Trophoblast cell (in vitro differentiated cells and primary cell): Measurements from ENCODE around the gene AIRE.

Source experiments
- DNase-seq, 2 donors: peaks; one replicate each; pipeline ENCODE4 v3.0.0-alpha.2; 2016
- H2AFZ ChIP-seq: 2 replicates; pipeline ENCODE4 v1.6.1; 2013; ENCODE audit warnings: low read length, moderate library complexity, mild to moderate bottlenecking; ENCODE audit not compliant: insufficient read depth, poor library complexity
- H2AK5ac ChIP-seq: 2 replicates; pipeline ENCODE4 v1.6.1; 2013; ENCODE audit warnings: mild to moderate bottlenecking, low read length
- H2BK120ac ChIP-seq: 2 replicates; pipeline ENCODE4 v1.6.1; 2013; ENCODE audit warnings: low read length, mild to moderate bottlenecking, moderate library complexity; ENCODE audit not compliant: insufficient read depth, poor library complexity
- H2BK12ac ChIP-seq: 2 replicates; pipeline ENCODE4 v1.6.1; 2013; ENCODE audit warnings: mild to moderate bottlenecking, low read length, moderate library complexity
- H2BK5ac ChIP-seq: 2 replicates; pipeline ENCODE4 v1.6.1; 2013; ENCODE audit warnings: low read length, low read depth, moderate library complexity, mild to moderate bottlenecking; ENCODE audit not compliant: poor library complexity
- H3K14ac ChIP-seq: 2 replicates; pipeline ENCODE4 v1.6.1; 2013; ENCODE audit warnings: mild to moderate bottlenecking, low read length
- H3K18ac ChIP-seq: 2 replicates; pipeline ENCODE4 v1.6.1; 2013; ENCODE audit warnings: mild to moderate bottlenecking, low read length
- H3K23ac ChIP-seq: 2 replicates; pipeline ENCODE4 v1.6.1; 2013; ENCODE audit warnings: low read length
- H3K27ac ChIP-seq: 2 replicates; pipeline ENCODE4 v1.5.1; 2013; ENCODE audit warnings: low read depth, mild to moderate bottlenecking, inconsistent platforms, low read length, moderate library complexity
- H3K27me3 ChIP-seq: 2 replicates; pipeline ENCODE4 v1.6.1; 2013; ENCODE audit warnings: inconsistent platforms, mild to moderate bottlenecking, low read length, moderate library complexity; ENCODE audit not compliant: insufficient read depth
- H3K36me3 ChIP-seq, 2 experiments: 1 replicate in 1 of 2; 2 replicates in 1 of 2; pipeline ENCODE4 v1.6.1; 2013; ENCODE audit warnings: low read length in 2 of 2, mild to moderate bottlenecking in 2 of 2, moderate library complexity in 1 of 2; ENCODE audit not compliant: insufficient read depth in 2 of 2, control insufficient read depth in 1 of 2
- H3K4ac ChIP-seq: 2 replicates; pipeline ENCODE4 v1.6.1; 2013; ENCODE audit warnings: low read depth, mild to moderate bottlenecking, low read length, moderate library complexity
- H3K4me1 ChIP-seq, 2 experiments: 1 replicate in 1 of 2; 2 replicates in 1 of 2; pipeline ENCODE4 v1.6.1; 2013; ENCODE audit warnings: low read length in 2 of 2, mild to moderate bottlenecking in 2 of 2, moderate library complexity in 1 of 2; ENCODE audit not compliant: insufficient read depth in 2 of 2, control insufficient read depth in 1 of 2
- H3K4me2 ChIP-seq: 2 replicates; pipeline ENCODE4 v1.6.1; 2013; ENCODE audit warnings: inconsistent platforms, mild to moderate bottlenecking, low read length, moderate library complexity
- H3K4me3 ChIP-seq: 2 replicates; pipeline ENCODE4 v1.5.1; 2013; ENCODE audit warnings: mild to moderate bottlenecking, low read depth, low read length, inconsistent platforms
- H3K79me1 ChIP-seq: one replicate; pipeline ENCODE4 v1.6.1; 2013; ENCODE audit warnings: low read length
- H3K79me2 ChIP-seq: 2 replicates; pipeline ENCODE4 v1.6.1; 2013; ENCODE audit warnings: low read length, mild to moderate bottlenecking; ENCODE audit not compliant: control insufficient read depth, insufficient read depth, poor library complexity
- H3K9ac ChIP-seq: 2 replicates; pipeline ENCODE4 v1.6.1; 2013; ENCODE audit warnings: mild to moderate bottlenecking, low read length
- H3K9me3 ChIP-seq: 2 replicates; pipeline ENCODE4 v1.6.1; 2013; ENCODE audit warnings: low read depth, mild to moderate bottlenecking, control low read depth, inconsistent platforms, low read length; ENCODE audit not compliant: insufficient read depth
- H4K12ac ChIP-seq: 2 replicates; pipeline ENCODE4 v1.6.1; 2013; ENCODE audit warnings: low read depth, mild to moderate bottlenecking, low read length, moderate library complexity
- H4K8ac ChIP-seq: 2 replicates; pipeline ENCODE4 v1.6.1; 2013; ENCODE audit warnings: low read depth, mild to moderate bottlenecking, low read length, moderate library complexity
- H4K91ac ChIP-seq: one replicate; pipeline ENCODE4 v1.6.1; 2013; ENCODE audit warnings: low read depth, mild to moderate bottlenecking, low read length, moderate library complexity
- WGBS: extraction: QIAGEN DNeasy Blood & Tissue Kit; methylation state at CpG from one replicate; pipeline ENCODE4 v1.1.7; 2013; ENCODE audit warnings: missing lambda C conversion rate; ENCODE audit not compliant: insufficient read length, insufficient coverage; ENCODE audit errors: extremely low coverage; 5-methylcytosine and 5-hydroxymethylcytosine counted together

AIRE gene

GRCh38 chr21:44329971-44330681 is 44.5 kb downstream of the AIRE start:
- Histone ChIP-seq H3K9me3 (no peaks in the 10 kb centered on the region), H3K4me1 (no peaks in the 10 kb centered on the region), H4K8ac (no peak overlapping the region), H3K14ac (no peak overlapping the region), H2BK12ac (no peak overlapping the region), H3K4me2 (no peak overlapping the region), H2BK120ac (no peak overlapping the region), H3K27ac (no peak overlapping the region), H3K27me3 (no peaks in the 10 kb centered on the region), H3K36me3 (peaks cover 25 to 26% of the 10 kb centered on the region in 2 experiments), H2BK5ac (no peak overlapping the region), H3K79me2 (no peaks in the 10 kb centered on the region), H3K23ac (no peak overlapping the region), H3K18ac (no peak overlapping the region), H2AFZ (no peak overlapping the region), H4K12ac (no peak overlapping the region), H4K91ac (no peak overlapping the region), H2AK5ac (no peak overlapping the region), H3K4me3 (no peak overlapping the region), H3K9ac (no peak overlapping the region), H3K79me1 (no peaks in the 10 kb centered on the region), H3K4ac (no peak overlapping the region)
- no CpG with 5 or more reads among the region's 44 CpGs for WGBS
- peak in 1 of 2 donors; percentile 31 for DNase-seq

- no peak overlapping the region for H2BK12ac ChIP-seq
- H3K9ac ChIP-seq, result no peak overlapping the region
- no peak overlapping the region for H3K4me3 ChIP-seq
- no peak overlapping the region for H3K4ac ChIP-seq
- no peak overlapping the region for H3K23ac ChIP-seq
- H2BK120ac ChIP-seq, result no peak overlapping the region
- H2AK5ac ChIP-seq, result no peak overlapping the region
- WGBS, result no CpG with 5 or more reads among the region's 18 CpGs
- no peaks in the 10 kb centered on the region for H3K79me1 ChIP-seq
- H2BK5ac ChIP-seq, result no peak overlapping the region
- no peak overlapping the region for H3K14ac ChIP-seq
- no peak overlapping the region for H2AFZ ChIP-seq
- H4K8ac ChIP-seq, result no peak overlapping the region
- H4K12ac ChIP-seq, result no peak overlapping the region
- DNase-seq, result peak in 1 of 2 donors; percentile 15
- H3K4me1 ChIP-seq, result no peaks in the 10 kb centered on the region
- H4K91ac ChIP-seq, result no peak overlapping the region
- no peak overlapping the region for H3K27ac ChIP-seq
- no peak overlapping the region for H3K18ac ChIP-seq
- no peaks in the 10 kb centered on the region for H3K27me3 ChIP-seq
- peaks cover 25 to 26% of the 10 kb centered on the region in 2 experiments for H3K36me3 ChIP-seq
- no peaks in the 10 kb centered on the region for H3K9me3 ChIP-seq
- H3K79me2 ChIP-seq, result no peaks in the 10 kb centered on the region
- no peak overlapping the region for H3K4me2 ChIP-seq
Measured at GRCh38 chr21:44330698-44331097, 45.0 kb downstream of the AIRE start.

GRCh38 chr21:44331209-44331608 is 45.5 kb downstream of the AIRE start:
- DNase-seq, result no peak

GRCh38 chr21:44331650-44332307 is 46.1 kb downstream of the AIRE start:
- Histone ChIP-seq H2AFZ (no peak overlapping the region), H3K27me3 (no peaks in the 10 kb centered on the region), H3K4me1 (no peaks in the 10 kb centered on the region), H2BK5ac (no peak overlapping the region), H3K23ac (no peak overlapping the region), H3K79me2 (no peaks in the 10 kb centered on the region), H4K91ac (no peak overlapping the region), H3K9ac (no peak overlapping the region), H4K8ac (no peak overlapping the region), H3K9me3 (no peaks in the 10 kb centered on the region), H3K79me1 (no peaks in the 10 kb centered on the region), H3K36me3 (peaks cover 16 to 22% of the 10 kb centered on the region in 2 experiments), H4K12ac (no peak overlapping the region), H3K4ac (no peak overlapping the region), H2BK120ac (no peak overlapping the region), H3K4me3 (no peak overlapping the region), H3K18ac (no peak overlapping the region), H2AK5ac (no peak overlapping the region), H3K14ac (no peak overlapping the region), H3K27ac (no peak overlapping the region), H2BK12ac (no peak overlapping the region), H3K4me2 (no peak overlapping the region)
- peak in 1 of 2 donors; percentile 13 for DNase-seq
- no CpG with 5 or more reads among the region's 20 CpGs for whole genome bisulfite sequencing

More at GRCh38 chr21:44331209-44331608, 45.5 kb downstream of the AIRE start:
- Histone ChIP-seq H3K23ac (no peak overlapping the region), H3K79me2 (no peaks in the 10 kb centered on the region), H2AK5ac (no peak overlapping the region), H3K27me3 (no peaks in the 10 kb centered on the region), H3K4me1 (no peaks in the 10 kb centered on the region), H2BK5ac (no peak overlapping the region), H3K9ac (no peak overlapping the region), H3K36me3 (peaks cover 20 to 24% of the 10 kb centered on the region in 2 experiments), H2BK120ac (no peak overlapping the region), H3K9me3 (no peaks in the 10 kb centered on the region), H3K79me1 (no peaks in the 10 kb centered on the region), H3K4me3 (no peak overlapping the region), H2AFZ (no peak overlapping the region), H4K12ac (no peak overlapping the region), H3K27ac (no peak overlapping the region), H4K91ac (no peak overlapping the region), H3K18ac (no peak overlapping the region), H3K4me2 (no peak overlapping the region), H3K4ac (no peak overlapping the region), H2BK12ac (no peak overlapping the region), H4K8ac (no peak overlapping the region), H3K14ac (no peak overlapping the region)
- no CpG with 5 or more reads among the region's 16 CpGs for WGBS
